ENCODE results near the gene TBC1D8.

The TBC1D8 gene

GRCh38 chr2:101179982-101180381 is 28.8 kb upstream of the TBC1D8 start:
- H3K4me3 ChIP-seq (ENCODE audit: low read length in 2 of 2), result no peak overlapping the region

GRCh38 chr2:101176803-101177202 is 25.6 kb upstream of the TBC1D8 start:
- H3K9me3 ChIP-seq (replicated peaks in 1 of 2; ENCODE audit: control insufficient read depth in 2 of 2, insufficient read depth in 1 of 2, low read depth in 1 of 2, low read length in 2 of 2), result no peaks in the 10 kb centered on the region
- H2BK15ac ChIP-seq (ENCODE audit: low read length), result no peak overlapping the region
- no peak overlapping the region for H2AFZ ChIP-seq (ENCODE audit: low read length)
- no peak overlapping the region for H3K23ac ChIP-seq (ENCODE audit: low read depth, low read length, poor library complexity)
- no peak overlapping the region for H3K4me3 ChIP-seq (ENCODE audit: low read length in 2 of 2)
- no peak overlapping the region for H3K4me2 ChIP-seq (ENCODE audit: insufficient read depth, low read length, poor library complexity, severe bottlenecking)
- no peaks in the 10 kb centered on the region for H3K36me3 ChIP-seq (replicated peaks in 1 of 2; ENCODE audit: control insufficient read depth in 2 of 2, insufficient read depth in 2 of 2, low read length in 2 of 2)
- WGBS, 2 donors (ENCODE audit: extremely low coverage in 2 of 2, insufficient read length in 2 of 2, insufficient replicate concordance in 1 of 2), result no CpG with 5 or more reads among the region's 4 CpGs
- no peak overlapping the region for H3K9ac ChIP-seq (ENCODE audit: low read depth, low read length, poor library complexity)
- H3K18ac ChIP-seq (ENCODE audit: low read length), result no peak overlapping the region
- no peak overlapping the region for H2AK5ac ChIP-seq (ENCODE audit: low read depth, low read length)
- H3K14ac ChIP-seq (ENCODE audit: low read length), result no peak overlapping the region
- no peaks in the 10 kb centered on the region for H3K27me3 ChIP-seq (ENCODE audit: control insufficient read depth in 3 of 3, insufficient read depth in 3 of 3, low read depth in 1 of 3, low read length in 3 of 3)
- H2BK120ac ChIP-seq (ENCODE audit: low read depth, low read length), result no peak overlapping the region
- no peak overlapping the region for H3K4ac ChIP-seq (ENCODE audit: low read length)
- H3K79me1 ChIP-seq (ENCODE audit: low read depth, low read length), result no peaks in the 10 kb centered on the region
- no peak overlapping the region for H3K27ac ChIP-seq (replicated peaks; ENCODE audit: low read length)
- DNase-seq (ENCODE audit: low spot score), result no peak
- H3K4me1 ChIP-seq (ENCODE audit: control insufficient read depth in 2 of 2, insufficient read depth in 1 of 2, low read depth in 1 of 2, low read length in 2 of 2), result no peaks in the 10 kb centered on the region
- no peak overlapping the region for H2BK12ac ChIP-seq (ENCODE audit: low read length)
- no peak overlapping the region for H4K91ac ChIP-seq (ENCODE audit: low read depth, low read length, poor library complexity)
- H4K8ac ChIP-seq (ENCODE audit: low read depth, low read length), result no peak overlapping the region
- H2BK5ac ChIP-seq (ENCODE audit: low read length), result no peak overlapping the region

More at GRCh38 chr2:101179982-101180381, 28.8 kb upstream of the TBC1D8 start:
- Histone ChIP-seq H4K8ac (ENCODE audit: low read depth, low read length) (no peak overlapping the region), H4K91ac (ENCODE audit: low read depth, low read length, poor library complexity) (no peak overlapping the region), H2AFZ (ENCODE audit: low read length) (no peak overlapping the region), H3K4me2 (ENCODE audit: insufficient read depth, low read length, poor library complexity, severe bottlenecking) (no peak overlapping the region), H2BK15ac (ENCODE audit: low read length) (no peak overlapping the region), H3K9ac (ENCODE audit: low read depth, low read length, poor library complexity) (no peak overlapping the region), H3K4me1 (ENCODE audit: control insufficient read depth in 2 of 2, insufficient read depth in 1 of 2, low read depth in 1 of 2, low read length in 2 of 2) (no peaks in the 10 kb centered on the region), H3K27ac (replicated peaks; ENCODE audit: low read length) (no peak overlapping the region), H3K18ac (ENCODE audit: low read length) (no peak overlapping the region), H2BK120ac (ENCODE audit: low read depth, low read length) (no peak overlapping the region), H3K9me3 (replicated peaks in 1 of 2; ENCODE audit: control insufficient read depth in 2 of 2, insufficient read depth in 1 of 2, low read depth in 1 of 2, low read length in 2 of 2) (no peaks in the 10 kb centered on the region), H3K4ac (ENCODE audit: low read length) (no peak overlapping the region), H3K27me3 (ENCODE audit: control insufficient read depth in 3 of 3, insufficient read depth in 3 of 3, low read depth in 1 of 3, low read length in 3 of 3) (no peaks in the 10 kb centered on the region), H2BK5ac (ENCODE audit: low read length) (no peak overlapping the region), H2AK5ac (ENCODE audit: low read depth, low read length) (no peak overlapping the region), H3K23ac (ENCODE audit: low read depth, low read length, poor library complexity) (no peak overlapping the region), H3K14ac (ENCODE audit: low read length) (no peak overlapping the region), H3K36me3 (replicated peaks in 1 of 2; ENCODE audit: control insufficient read depth in 2 of 2, insufficient read depth in 2 of 2, low read length in 2 of 2) (no peaks in the 10 kb centered on the region), H3K79me1 (ENCODE audit: low read depth, low read length) (no peaks in the 10 kb centered on the region), H2BK12ac (ENCODE audit: low read length) (no peak overlapping the region)
- WGBS, 2 donors (ENCODE audit: extremely low coverage in 2 of 2, insufficient read length in 2 of 2, insufficient replicate concordance in 1 of 2), result no CpG with 5 or more reads among the region's 3 CpGs
- DNase-seq (ENCODE audit: low spot score), result no peak

DNA sequence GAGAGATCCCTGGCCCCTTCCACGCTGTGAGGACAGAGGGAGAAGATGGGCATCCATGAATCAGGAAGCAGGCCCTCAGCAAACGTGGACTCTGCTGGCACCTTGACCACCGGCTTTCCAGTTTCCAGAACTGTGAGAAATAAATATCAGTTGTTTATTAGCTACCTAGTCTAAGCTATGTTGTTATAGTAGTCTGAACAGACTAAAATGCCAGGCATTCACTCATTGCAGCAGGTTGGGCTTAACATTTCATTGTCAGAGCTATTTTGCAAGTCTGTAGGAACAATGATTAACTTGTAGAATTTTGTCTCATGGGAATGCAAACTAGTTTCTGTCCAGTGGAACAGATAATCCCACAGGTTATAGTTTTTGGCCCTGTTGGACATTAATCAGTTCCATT is 24.8 kb upstream of the TBC1D8 start:
- Histone ChIP-seq H2BK12ac (ENCODE audit: low read length) (no peak overlapping the region), H2BK15ac (ENCODE audit: low read length) (no peak overlapping the region), H3K36me3 (replicated peaks in 1 of 2; ENCODE audit: control insufficient read depth in 2 of 2, insufficient read depth in 2 of 2, low read length in 2 of 2) (no peaks in the 10 kb centered on the region), H4K91ac (ENCODE audit: low read depth, low read length, poor library complexity) (no peak overlapping the region), H2AK5ac (ENCODE audit: low read depth, low read length) (no peak overlapping the region), H4K8ac (ENCODE audit: low read depth, low read length) (no peak overlapping the region), H3K27me3 (ENCODE audit: control insufficient read depth in 3 of 3, insufficient read depth in 3 of 3, low read depth in 1 of 3, low read length in 3 of 3) (no peaks in the 10 kb centered on the region), H3K4me1 (ENCODE audit: control insufficient read depth in 2 of 2, insufficient read depth in 1 of 2, low read depth in 1 of 2, low read length in 2 of 2) (no peaks in the 10 kb centered on the region), H2BK5ac (ENCODE audit: low read length) (no peak overlapping the region), H3K4me3 (ENCODE audit: low read length in 2 of 2) (no peak overlapping the region), H3K14ac (ENCODE audit: low read length) (no peak overlapping the region), H2BK120ac (ENCODE audit: low read depth, low read length) (no peak overlapping the region), H3K4ac (ENCODE audit: low read length) (no peak overlapping the region), H3K23ac (ENCODE audit: low read depth, low read length, poor library complexity) (no peak overlapping the region), H2AFZ (ENCODE audit: low read length) (no peak overlapping the region), H3K9me3 (replicated peaks in 1 of 2; ENCODE audit: control insufficient read depth in 2 of 2, insufficient read depth in 1 of 2, low read depth in 1 of 2, low read length in 2 of 2) (no peaks in the 10 kb centered on the region), H3K18ac (ENCODE audit: low read length) (no peak overlapping the region), H3K9ac (ENCODE audit: low read depth, low read length, poor library complexity) (no peak overlapping the region), H3K27ac (replicated peaks; ENCODE audit: low read length) (no peak overlapping the region), H3K4me2 (ENCODE audit: insufficient read depth, low read length, poor library complexity, severe bottlenecking) (no peak overlapping the region), H3K79me1 (ENCODE audit: low read depth, low read length) (no peaks in the 10 kb centered on the region)
- WGBS, 2 donors (ENCODE audit: extremely low coverage in 2 of 2, insufficient read length in 2 of 2, insufficient replicate concordance in 1 of 2), result no CpG with 5 or more reads among the region's 3 CpGs
- DNase-seq (ENCODE audit: low spot score), result no peak

- no CpG with 5 or more reads among the region's 2 CpGs for WGBS, 2 donors (ENCODE audit: extremely low coverage in 2 of 2, insufficient read length in 2 of 2, insufficient replicate concordance in 1 of 2)
- H3K36me3 ChIP-seq (replicated peaks in 1 of 2; ENCODE audit: control insufficient read depth in 2 of 2, insufficient read depth in 2 of 2, low read length in 2 of 2), result no peaks in the 10 kb centered on the region
These were observed 22.6 kb upstream of the TBC1D8 start for GRCh38 chr2:101173707-101174295.

More at GRCh38 chr2:101173707-101174295, 22.6 kb upstream of the TBC1D8 start:
- H3K18ac ChIP-seq (ENCODE audit: low read length), result no peak overlapping the region
- no peak overlapping the region for H2AK5ac ChIP-seq (ENCODE audit: low read depth, low read length)
- no peak overlapping the region for H3K23ac ChIP-seq (ENCODE audit: low read depth, low read length, poor library complexity)
- no peak overlapping the region for H3K9ac ChIP-seq (ENCODE audit: low read depth, low read length, poor library complexity)
- no peak overlapping the region for H3K4me2 ChIP-seq (ENCODE audit: insufficient read depth, low read length, poor library complexity, severe bottlenecking)
- H3K14ac ChIP-seq (ENCODE audit: low read length), result no peak overlapping the region
- no peak overlapping the region for H2BK5ac ChIP-seq (ENCODE audit: low read length)
- no peak for DNase-seq (ENCODE audit: low spot score)
- H4K8ac ChIP-seq (ENCODE audit: low read depth, low read length), result no peak overlapping the region
- H2AFZ ChIP-seq (ENCODE audit: low read length), result no peak overlapping the region
- H3K4me3 ChIP-seq (ENCODE audit: low read length in 2 of 2), result no peak overlapping the region
- no peak overlapping the region for H2BK12ac ChIP-seq (ENCODE audit: low read length)
- H2BK15ac ChIP-seq (ENCODE audit: low read length), result no peak overlapping the region
- no peak overlapping the region for H4K91ac ChIP-seq (ENCODE audit: low read depth, low read length, poor library complexity)
- no peak overlapping the region for H2BK120ac ChIP-seq (ENCODE audit: low read depth, low read length)
- H3K9me3 ChIP-seq (replicated peaks in 1 of 2; ENCODE audit: control insufficient read depth in 2 of 2, insufficient read depth in 1 of 2, low read depth in 1 of 2, low read length in 2 of 2), result no peaks in the 10 kb centered on the region
- no peaks in the 10 kb centered on the region for H3K4me1 ChIP-seq (ENCODE audit: control insufficient read depth in 2 of 2, insufficient read depth in 1 of 2, low read depth in 1 of 2, low read length in 2 of 2)
- no peaks in the 10 kb centered on the region for H3K79me1 ChIP-seq (ENCODE audit: low read depth, low read length)
- no peak overlapping the region for H3K27ac ChIP-seq (replicated peaks; ENCODE audit: low read length)
- H3K4ac ChIP-seq (ENCODE audit: low read length), result no peak overlapping the region
- no peaks in the 10 kb centered on the region for H3K27me3 ChIP-seq (ENCODE audit: control insufficient read depth in 3 of 3, insufficient read depth in 3 of 3, low read depth in 1 of 3, low read length in 3 of 3)

Data from neuronal stem cell (in vitro differentiated cells).